ENCODE results near the gene VGLL4.

DNA sequence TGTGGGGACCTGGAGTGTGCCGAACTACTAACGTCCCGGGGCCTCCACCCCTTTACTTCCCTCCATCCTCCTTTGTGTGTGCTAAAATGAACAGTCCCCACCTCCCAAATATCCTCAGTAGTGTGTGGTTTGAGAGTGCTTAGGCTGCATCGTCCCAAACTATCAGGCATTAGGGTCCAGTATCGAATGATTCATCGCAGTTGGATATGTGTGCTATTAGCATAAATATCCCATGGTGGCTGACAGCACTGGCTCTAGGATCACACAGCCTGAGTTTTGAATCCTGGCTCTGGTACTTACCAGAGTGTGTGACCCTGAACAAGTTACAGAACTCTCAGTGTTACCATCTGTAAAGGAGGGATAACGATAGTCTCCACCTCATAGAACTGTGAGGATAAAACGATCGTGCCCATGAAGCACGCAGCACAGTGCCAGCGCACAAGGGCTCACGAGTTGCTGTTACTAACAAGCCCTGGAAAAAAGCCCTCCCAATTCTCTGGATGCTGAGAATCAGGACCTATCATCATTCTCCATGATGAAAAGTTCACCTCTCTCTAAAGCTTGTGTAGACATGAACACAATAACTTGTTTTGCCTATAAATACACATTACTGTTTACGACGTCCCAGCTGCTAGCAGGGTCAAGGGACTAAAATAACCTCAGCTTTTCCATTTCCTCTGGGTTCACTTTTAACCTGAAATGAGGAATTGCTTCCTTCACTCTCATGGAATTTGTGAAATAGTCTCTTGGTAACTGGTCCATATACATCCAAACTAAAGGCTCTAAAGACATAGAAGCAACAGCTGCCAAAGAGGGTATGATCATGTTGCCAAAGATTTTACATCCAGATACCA is 51.0 kb downstream of the VGLL4 start:
- no peak for TF ChIP-seq BHLHE40 (IDR thresholded peaks at IDR 0.05; ENCODE audit: borderline replicate concordance)
- TF ChIP-seq ELF4 (IDR thresholded peaks at IDR 0.05): no peak
- no peak for TF ChIP-seq SUZ12 (IDR thresholded peaks at IDR 0.05)
- no peak for TF ChIP-seq LEF1 (IDR thresholded peaks at IDR 0.05; ENCODE audit: borderline replicate concordance)
- no peak for TF ChIP-seq FOXA1 (IDR thresholded peaks at IDR 0.05)
- no peak for TF ChIP-seq SP1 (IDR thresholded peaks at IDR 0.05)
- TF ChIP-seq TARDBP (IDR thresholded peaks at IDR 0.05): no peak
- no peak for TF ChIP-seq HDGF (IDR thresholded peaks at IDR 0.05; ENCODE audit: borderline replicate concordance)
